HL-60/S4 treated with phorbol 12-myristate 13-acetate at 8.2 ng/mL for 4 days and 3 days (cell line): ENCODE measurements around the gene NCKAP5.
"Not testable (repeated sequence)": the region's sequence is repeated elsewhere in the genome, so short reads cannot be mapped to it uniquely, and the experiment has no call there.

Experiments used
- in situ Hi-C: fragments of 300-500 bp; cut with MboI; formaldehyde crosslinking; loops from 2 replicates; pipeline ENCODE4 v1.15.0; 2022; ENCODE audit warnings: low sequenced_read_pairs

Gene NCKAP5

GRCh38 chr2:133525090-133525489, 43.2 kb downstream of the NCKAP5 start:
- in situ Hi-C loops, result no loop called here

GRCh38 chr2:133523406-133523805, 44.9 kb downstream of the NCKAP5 start:
- in situ Hi-C loops, result no loop called here

GRCh38 chr2:133522204-133522603, 46.1 kb downstream of the NCKAP5 start:
- in situ Hi-C loops, result no loop called here

GRCh38 chr2:133521146-133521745, 47.0 kb downstream of the NCKAP5 start:
- in situ Hi-C loops, result no loop called here

- in situ Hi-C loops, result not testable (repeated sequence)
These were observed 48.6 kb downstream of the NCKAP5 start for GRCh38 chr2:133519677-133520076.

GRCh38 chr2:133518700-133519344, 49.4 kb downstream of the NCKAP5 start:
- in situ Hi-C loops, result no loop called here

- in situ Hi-C loops, result no loop called here
These were observed 50.4 kb downstream of the NCKAP5 start for GRCh38 chr2:133517876-133518275.

- in situ Hi-C loops, result no loop called here
These were observed 51.7 kb downstream of the NCKAP5 start for GRCh38 chr2:133516405-133517026.

- in situ Hi-C loops, result no loop called here
These were observed 53.0 kb downstream of the NCKAP5 start for GRCh38 chr2:133515271-133515670.

- in situ Hi-C loops, result no loop called here
These were observed 54.4 kb downstream of the NCKAP5 start for GRCh38 chr2:133513893-133514292.

GRCh38 chr2:133512121-133512520, 56.1 kb downstream of the NCKAP5 start:
- in situ Hi-C loops, result no loop called here

- in situ Hi-C loops, result no loop called here
These were observed 56.6 kb downstream of the NCKAP5 start for GRCh38 chr2:133511679-133512078.

- in situ Hi-C loops, result no loop called here
These were observed 58.5 kb downstream of the NCKAP5 start for GRCh38 chr2:133509777-133510176.

GRCh38 chr2:133508546-133509165, 59.6 kb downstream of the NCKAP5 start:
- in situ Hi-C loops, result no loop called here

GRCh38 chr2:133506996-133507395, 61.3 kb downstream of the NCKAP5 start:
- in situ Hi-C loops, result no loop called here

- in situ Hi-C loops, result no loop called here
These were observed 63.4 kb downstream of the NCKAP5 start for GRCh38 chr2:133504566-133505505.

- in situ Hi-C loops, result no loop called here
These were observed 64.3 kb downstream of the NCKAP5 start for GRCh38 chr2:133503927-133504326.

GRCh38 chr2:133503323-133503722, 64.9 kb downstream of the NCKAP5 start:
- in situ Hi-C loops, result no loop called here

- in situ Hi-C loops, result no loop called here
These were observed 65.6 kb downstream of the NCKAP5 start for GRCh38 chr2:133502678-133503077.

GRCh38 chr2:133500917-133501316, 67.3 kb downstream of the NCKAP5 start:
- in situ Hi-C loops, result no loop called here
